PC-9 (cell line): ENCODE data around the gene DCLK3. TPM values are rescaled to one million over a fixed set of nuclear protein-coding genes. Genes with fewer than 3 reads are reported as not detected.

Experiments
- BruUV-seq: library from RNA; stranded (reverse); fragments of 400-500 nt; replicated peaks from 2 replicates; lab custom pipeline; 2021; lab: Mats Ljungman, UMichigan
- CTCF ChIA-PET: fragments of 300-600 bp; sonication (Branson Sonifier 250); formaldehyde crosslinking; loops from one replicate; lab custom pipeline; 2022; ENCODE audit warnings: antibody characterized with exemption; lab: Charles Lee
- POLR2A ChIA-PET: fragments of 300-600 bp; sonication (Branson Sonifier 250); formaldehyde crosslinking; loops from one replicate; lab custom pipeline; 2022; ENCODE audit warnings: antibody characterized with exemption; ENCODE audit not compliant: unreplicated experiment; lab: Charles Lee
- DNase-seq, 2 experiments: peaks; one replicate each; pipeline versions ENCODE4 v3.0.0 to v3.0.0-alpha.2; 2015 to 2022; ENCODE audit warnings: mixed read lengths in 1 of 2
- H2AFZ ChIP-seq: fragments of 200-600 bp; sonication (generic); 2 replicates; pipeline ENCODE4 v1.8.1; 2017; ENCODE audit warnings: antibody characterized with exemption
- H3F3A ChIP-seq: fragments of 200-600 bp; sonication (generic); 2 replicates; pipeline ENCODE4 v1.8.1; 2017; ENCODE audit warnings: antibody characterized with exemption, mild to moderate bottlenecking, low read depth; ENCODE audit not compliant: insufficient read depth
- H3K27ac ChIP-seq: fragments of 200-600 bp; sonication (generic); 2 replicates; pipeline ENCODE4 v1.6.1; 2016; ENCODE audit warnings: mixed run types
- H3K27me3 ChIP-seq: fragments of 200-600 bp; sonication (generic); 2 replicates; pipeline ENCODE4 v1.6.1; 2016; ENCODE audit warnings: low read depth, mixed run types; ENCODE audit not compliant: insufficient read depth
- H3K36me3 ChIP-seq: fragments of 200-600 bp; sonication (generic); 2 replicates; pipeline ENCODE4 v1.6.1; 2016; ENCODE audit warnings: low read depth, mixed run types
- H3K4me1 ChIP-seq: fragments of 200-600 bp; sonication (generic); replicated peaks from 2 replicates; pipeline ENCODE4 v1.6.1; 2016; ENCODE audit warnings: mixed run types; ENCODE audit not compliant: insufficient read depth
- H3K4me2 ChIP-seq: fragments of 200-600 bp; sonication (generic); 2 replicates; pipeline ENCODE4 v1.6.1; 2017; ENCODE audit warnings: mixed run types
- H3K4me3 ChIP-seq: fragments of 200-600 bp; sonication (generic); 2 replicates; pipeline ENCODE4 v1.6.1; 2016; ENCODE audit warnings: mixed run types
- H3K79me2 ChIP-seq: fragments of 200-600 bp; sonication (generic); 2 replicates; pipeline ENCODE4 v1.6.1; 2017; ENCODE audit warnings: low read depth, mixed run types
- H3K9me2 ChIP-seq: fragments of 200-600 bp; sonication (generic); 2 replicates; pipeline ENCODE4 v1.8.1; 2017; ENCODE audit warnings: mild to moderate bottlenecking; ENCODE audit not compliant: insufficient read depth
- H3K9me3 ChIP-seq: fragments of 200-600 bp; sonication (generic); 2 replicates; pipeline ENCODE4 v1.8.1; 2016; ENCODE audit warnings: low read depth; ENCODE audit not compliant: insufficient read depth
- H4K20me1 ChIP-seq: fragments of 200-600 bp; sonication (generic); 2 replicates; pipeline ENCODE4 v1.8.1; 2017; ENCODE audit not compliant: insufficient read depth
- CTCF ChIP-seq: fragments of 200-600 bp; sonication (generic); conservative IDR thresholded peaks from 2 replicates; pipeline ENCODE4 v1.6.1; 2017; ENCODE audit warnings: mixed run types, antibody characterized with exemption, mild to moderate bottlenecking, moderate library complexity
- EZH2 ChIP-seq: fragments of 200-600 bp; sonication (generic); IDR thresholded peaks from 2 replicates; pipeline ENCODE4 v1.8.0; 2017; ENCODE audit warnings: antibody characterized with exemption, low read depth
- intact Hi-C: fragments of 100-400 bp; cut with micrococcal nuclease; formaldehyde crosslinking; loops from one replicate; pipeline ENCODE4 v1.10.0; 2022; ENCODE audit not compliant: unreplicated experiment
- total RNA-seq: library from RNA; stranded (reverse); gene quantifications from 2 replicates; pipeline ENCODE4 v1.2.3, GENCODE V29; 2021

DCLK3 gene
- total RNA-seq, 1 experiment from 2014 or later: not detected

- no peaks in the 10 kb centered on the region for H3K27me3 ChIP-seq
- no peaks in the 10 kb centered on the region for H3F3A ChIP-seq
- no peak overlapping the region for H3K27ac ChIP-seq
- TF ChIP-seq CTCF (no peak), EZH2 (no peak)
- ChIA-PET POLR2A (no interaction called here), CTCF (no interaction called here)
- no peaks in the 10 kb centered on the region for H4K20me1 ChIP-seq
- no peaks in the 10 kb centered on the region for H3K79me2 ChIP-seq
- no peaks in the 10 kb centered on the region for H3K36me3 ChIP-seq
- intact Hi-C loops: no loop called here
- H3K9me3 ChIP-seq: no peaks in the 10 kb centered on the region
- no peak overlapping the region for H3K4me3 ChIP-seq
- BruUV-seq: no TSS peak
- H2AFZ ChIP-seq: no peak overlapping the region
- no peaks in the 10 kb centered on the region for H3K9me2 ChIP-seq
- H3K4me1 ChIP-seq: peaks cover 21% of the 10 kb centered on the region; the same call in 1 of the 2 replicates
- H3K4me2 ChIP-seq: no peak overlapping the region
- DNase-seq: no peak
Measured at GRCh38 chr3:36811768-36812167, 47.4 kb upstream of the DCLK3 start.

- H2AFZ ChIP-seq: no peak overlapping the region
- no peaks in the 10 kb centered on the region for H3K79me2 ChIP-seq
- H3K4me3 ChIP-seq: no peak overlapping the region
- no peaks in the 10 kb centered on the region for H3K36me3 ChIP-seq
- H3K4me1 ChIP-seq: no peaks in the 10 kb centered on the region
- intact Hi-C loops: no loop called here
- H3K4me2 ChIP-seq: no peak overlapping the region
- no peak overlapping the region for H3K27ac ChIP-seq
- H4K20me1 ChIP-seq: no peaks in the 10 kb centered on the region
- no TSS peak for BruUV-seq
- TF ChIP-seq CTCF: no peak
- no peak for TF ChIP-seq EZH2
- H3K27me3 ChIP-seq: no peaks in the 10 kb centered on the region
- no peaks in the 10 kb centered on the region for H3K9me2 ChIP-seq
- H3F3A ChIP-seq: no peaks in the 10 kb centered on the region
- DNase-seq: peak in 1 of 2 experiments; percentile 10
- ChIA-PET POLR2A (no interaction called here), CTCF (no interaction called here)
- H3K9me3 ChIP-seq: no peaks in the 10 kb centered on the region
Measured at GRCh38 chr3:36804295-36805055, 40.1 kb upstream of the DCLK3 start.

- ChIA-PET CTCF (no interaction called here), POLR2A (no interaction called here)
- intact Hi-C loops: no loop called here
- Histone ChIP-seq H3F3A (no peaks in the 10 kb centered on the region), H3K79me2 (no peaks in the 10 kb centered on the region), H3K9me3 (no peaks in the 10 kb centered on the region), H3K4me1 (no peaks in the 10 kb centered on the region), H2AFZ (no peak overlapping the region), H3K36me3 (no peaks in the 10 kb centered on the region), H3K27me3 (no peaks in the 10 kb centered on the region), H3K27ac (no peak overlapping the region), H3K4me2 (no peak overlapping the region), H3K4me3 (no peak overlapping the region), H4K20me1 (no peaks in the 10 kb centered on the region), H3K9me2 (no peaks in the 10 kb centered on the region)
- BruUV-seq: no TSS peak
- TF ChIP-seq EZH2 (no peak), CTCF (no peak)
- DNase-seq: no peak
Measured at GRCh38 chr3:36803091-36803791, 38.9 kb upstream of the DCLK3 start.
